Endothelial cell of umbilical vein (primary cell): ENCODE measurements around the gene OPRM1.

Source experiments
- FOS ChIP-seq: IDR thresholded peaks from 2 replicates; pipeline ENCODE4 v1.6.1; 2011; ENCODE audit warnings: mild to moderate bottlenecking, low read length, moderate library complexity, borderline replicate concordance; ENCODE audit not compliant: insufficient read depth
- JUN ChIP-seq: IDR thresholded peaks from 2 replicates; pipeline ENCODE4 v1.6.1; 2011; ENCODE audit warnings: borderline replicate concordance, low read depth; ENCODE audit not compliant: insufficient read length, insufficient read depth
- POLR2A ChIP-seq: IDR thresholded peaks from 2 replicates; pipeline ENCODE4 v1.6.1; 2012; ENCODE audit warnings: low read depth, mild to moderate bottlenecking, control low read depth, low read length
- POLR2AphosphoS5 ChIP-seq: IDR thresholded peaks from 2 replicates; pipeline ENCODE4 v1.6.1; 2012; ENCODE audit warnings: low read depth, mild to moderate bottlenecking, control low read depth, low read length, moderate library complexity; ENCODE audit not compliant: insufficient read depth
- TF ChIP-seq, protein P1 (sequence below), 2 donors: IDR thresholded peaks; 1 replicate in 1 of 2; 2 replicates in 1 of 2; pipeline ENCODE4 v1.5.1; 2011; ENCODE audit warnings: low read length in 2 of 2, mild to moderate bottlenecking in 2 of 2, moderate library complexity in 2 of 2, control low read depth in 1 of 2, inconsistent platforms in 1 of 2, low read depth in 1 of 2; ENCODE audit not compliant: insufficient read depth in 1 of 2; ENCODE audit errors: extremely low read depth in 1 of 2
- TF ChIP-seq, protein P2 (sequence below): IDR thresholded peaks from 2 replicates; pipeline ENCODE4 v1.6.1; 2011; ENCODE audit not compliant: insufficient read depth, insufficient read length

DNA sequence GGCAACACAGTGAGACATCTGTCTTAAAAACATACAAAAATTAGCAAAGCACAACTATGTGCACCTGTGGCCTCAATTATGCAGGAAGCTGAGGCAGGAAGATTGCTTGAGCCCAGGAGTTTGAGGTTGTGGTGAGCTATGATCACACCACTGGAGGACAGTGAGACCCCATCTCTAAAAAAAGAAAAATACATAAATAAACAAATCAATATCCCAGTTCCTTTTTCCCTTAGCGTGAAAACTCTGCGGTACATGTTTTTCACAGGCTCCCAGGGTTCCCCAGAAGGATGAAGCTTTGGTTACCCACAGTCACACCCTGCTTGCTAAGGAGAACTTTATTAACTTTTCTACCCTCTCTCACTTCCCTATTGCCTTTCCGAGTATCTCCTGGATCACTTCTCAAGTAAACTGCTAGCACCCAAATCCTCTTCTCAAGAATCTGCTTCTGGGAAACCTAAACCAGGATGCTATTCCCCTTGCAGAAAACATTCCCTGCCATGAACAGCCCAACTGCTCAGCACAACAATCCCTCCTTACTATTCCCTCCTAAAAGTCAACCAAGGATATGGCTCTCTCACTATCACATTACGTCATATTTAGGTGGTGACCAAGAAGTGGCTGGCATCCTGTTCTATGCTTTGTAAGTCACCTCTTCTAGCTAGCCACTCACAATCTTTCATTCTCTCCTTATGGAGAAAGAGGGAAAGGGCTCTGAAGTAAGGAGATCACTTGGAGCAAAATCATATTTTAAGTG, 195.2 kb downstream of the OPRM1 start:
- TF ChIP-seq POLR2A (no peak), POLR2AphosphoS5 (no peak), JUN (no peak), FOS (no peak)
- TF ChIP-seq, protein P1, sequence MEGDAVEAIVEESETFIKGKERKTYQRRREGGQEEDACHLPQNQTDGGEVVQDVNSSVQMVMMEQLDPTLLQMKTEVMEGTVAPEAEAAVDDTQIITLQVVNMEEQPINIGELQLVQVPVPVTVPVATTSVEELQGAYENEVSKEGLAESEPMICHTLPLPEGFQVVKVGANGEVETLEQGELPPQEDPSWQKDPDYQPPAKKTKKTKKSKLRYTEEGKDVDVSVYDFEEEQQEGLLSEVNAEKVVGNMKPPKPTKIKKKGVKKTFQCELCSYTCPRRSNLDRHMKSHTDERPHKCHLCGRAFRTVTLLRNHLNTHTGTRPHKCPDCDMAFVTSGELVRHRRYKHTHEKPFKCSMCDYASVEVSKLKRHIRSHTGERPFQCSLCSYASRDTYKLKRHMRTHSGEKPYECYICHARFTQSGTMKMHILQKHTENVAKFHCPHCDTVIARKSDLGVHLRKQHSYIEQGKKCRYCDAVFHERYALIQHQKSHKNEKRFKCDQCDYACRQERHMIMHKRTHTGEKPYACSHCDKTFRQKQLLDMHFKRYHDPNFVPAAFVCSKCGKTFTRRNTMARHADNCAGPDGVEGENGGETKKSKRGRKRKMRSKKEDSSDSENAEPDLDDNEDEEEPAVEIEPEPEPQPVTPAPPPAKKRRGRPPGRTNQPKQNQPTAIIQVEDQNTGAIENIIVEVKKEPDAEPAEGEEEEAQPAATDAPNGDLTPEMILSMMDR (IDR thresholded peaks at IDR 0.05; ENCODE audit: extremely low read depth in 1 of 2, insufficient read depth in 1 of 2, low read depth in 1 of 2, low read length in 2 of 2) = no peak
- TF ChIP-seq, protein P2, sequence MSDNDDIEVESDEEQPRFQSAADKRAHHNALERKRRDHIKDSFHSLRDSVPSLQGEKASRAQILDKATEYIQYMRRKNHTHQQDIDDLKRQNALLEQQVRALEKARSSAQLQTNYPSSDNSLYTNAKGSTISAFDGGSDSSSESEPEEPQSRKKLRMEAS = no peak
